22Rv1 (cell line): ENCODE measurements around the gene BCL6.

ENCODE experiments used
- H3K27ac ChIP-seq: fragments of 450-650 bp; 2 replicates; pipeline ENCODE4 v1.5.1; 2017
- CTCF ChIP-seq: fragments of 450-650 bp; IDR thresholded peaks from 2 replicates; pipeline ENCODE4 v1.5.1; 2017; ENCODE audit warnings: mild to moderate bottlenecking
- ZFX ChIP-seq: fragments of 450-650 bp; IDR thresholded peaks from 2 replicates; pipeline ENCODE4 v1.6.1; 2017; ENCODE audit warnings: antibody characterized with exemption, borderline replicate concordance

BCL6 gene

GRCh38 chr3:187720337-187720670, 25.0 kb downstream of the BCL6 start:
- H3K27ac ChIP-seq = peak overlapping the region; percentile 7; the same call in 1 of the 2 replicates
- TF ChIP-seq CTCF (no peak), ZFX (no peak)

- H3K27ac ChIP-seq = peak overlapping the region; percentile 7
- TF ChIP-seq ZFX = no peak
- TF ChIP-seq CTCF = no peak
Measured at GRCh38 chr3:187719628-187720336, 25.5 kb downstream of the BCL6 start.

- no peak for TF ChIP-seq ZFX
- TF ChIP-seq CTCF = no peak
- no peak overlapping the region for H3K27ac ChIP-seq
Measured at GRCh38 chr3:187718802-187719201, 26.5 kb downstream of the BCL6 start.

- no peak for TF ChIP-seq ZFX
- TF ChIP-seq CTCF = no peak
- no peak overlapping the region for H3K27ac ChIP-seq
Measured at GRCh38 chr3:187717572-187717971, 27.7 kb downstream of the BCL6 start.

GRCh38 chr3:187714404-187714979, 30.8 kb downstream of the BCL6 start:
- TF ChIP-seq ZFX (no peak), CTCF (peak; percentile 90)
- no peak overlapping the region for H3K27ac ChIP-seq

- TF ChIP-seq ZFX (no peak), CTCF (no peak)
- H3K27ac ChIP-seq = no peak overlapping the region
Measured at GRCh38 chr3:187713504-187713903, 31.8 kb downstream of the BCL6 start.

GRCh38 chr3:187709155-187709554, 36.1 kb downstream of the BCL6 start:
- no peak overlapping the region for H3K27ac ChIP-seq
- TF ChIP-seq CTCF (no peak), ZFX (no peak)
